Epithelial cell of esophagus (primary cell): Measurements from ENCODE around the gene GNG7.

Experiments
- DNase-seq: peaks from one replicate; pipeline ENCODE4 v3.0.0; 2010; ENCODE audit warnings: low read depth
- H3K4me3 ChIP-seq: 2 replicates; pipeline ENCODE4 v1.5.1; 2011; ENCODE audit warnings: mild to moderate bottlenecking, low read length, control low read depth
- CTCF ChIP-seq: IDR thresholded peaks from 2 replicates; pipeline ENCODE4 v1.5.1; 2011; ENCODE audit warnings: low read depth, mild to moderate bottlenecking, low read length, control low read depth, inconsistent platforms; ENCODE audit not compliant: insufficient read depth; ENCODE audit errors: missing control alignments

The GNG7 gene

GRCh38 chr19:2484178-2484937, 218.1 kb downstream of the GNG7 start:
- DNase-seq: no peak
- no peak for TF ChIP-seq CTCF

GRCh38 chr19:2483484-2484151, 218.9 kb downstream of the GNG7 start:
- TF ChIP-seq CTCF: no peak
- H3K4me3 ChIP-seq: no peak overlapping the region
- no peak for DNase-seq

More at GRCh38 chr19:2484178-2484937, 218.1 kb downstream of the GNG7 start:
- H3K4me3 ChIP-seq: no peak overlapping the region

- H3K4me3 ChIP-seq: no peak overlapping the region
- DNase-seq: no peak
- TF ChIP-seq CTCF: no peak
Observed at GRCh38 chr19:2483084-2483483, 219.4 kb downstream of the GNG7 start.

GRCh38 chr19:2482354-2483038, 220.0 kb downstream of the GNG7 start:
- no peak for TF ChIP-seq CTCF
- DNase-seq: no peak
- H3K4me3 ChIP-seq: no peak overlapping the region

GRCh38 chr19:2481466-2481865, 221.0 kb downstream of the GNG7 start:
- H3K4me3 ChIP-seq: no peak overlapping the region
- no peak for TF ChIP-seq CTCF
- DNase-seq: no peak

DNA sequence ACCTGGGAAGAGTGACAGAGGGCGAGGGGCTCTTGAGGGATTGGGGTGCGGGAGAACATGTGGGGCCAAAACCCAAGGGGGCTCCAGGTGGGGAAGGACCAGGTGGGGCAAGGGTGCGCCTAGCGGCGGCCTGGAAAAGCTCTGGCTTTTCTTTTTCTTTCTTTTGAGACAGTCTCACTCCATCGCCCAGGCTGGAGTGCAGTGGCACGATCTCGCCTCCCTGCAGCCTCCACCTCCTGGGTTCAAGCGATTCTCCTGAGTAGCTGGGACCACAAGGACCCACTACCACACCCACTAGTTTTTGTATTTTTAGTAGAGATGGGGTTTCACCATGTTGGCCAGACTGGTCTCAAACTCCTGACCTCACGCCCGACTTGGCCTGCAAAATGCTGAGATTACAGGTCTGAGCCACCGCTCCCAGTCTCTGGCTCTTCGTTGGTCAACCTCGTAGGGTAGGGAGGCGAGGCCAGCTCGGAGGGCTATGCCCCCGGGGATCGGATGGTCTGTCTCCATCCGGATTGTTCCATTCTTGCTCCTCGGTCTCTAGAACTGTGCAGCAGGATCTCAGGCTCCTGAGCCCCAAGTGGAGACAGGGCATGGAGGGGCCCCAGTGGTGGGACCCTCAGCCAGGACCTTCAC, 222.8 kb downstream of the GNG7 start:
- peak; percentile 54 for TF ChIP-seq CTCF
- DNase-seq: no peak
- H3K4me3 ChIP-seq: no peak overlapping the region
